GM19397 (cell line): ENCODE measurements around the gene SFXN5.
A peak's percentile ranks its signal among the peaks of the same experiment; 100 is the strongest.

Experiments
- ATAC-seq: cut with Tn5 transposase; IDR thresholded peaks from one replicate; pipeline ENCODE4 v1.9.1; 2021; ENCODE audit warnings: mild to moderate bottlenecking, moderate library complexity; ENCODE audit not compliant: unreplicated experiment

SFXN5 gene

DNA sequence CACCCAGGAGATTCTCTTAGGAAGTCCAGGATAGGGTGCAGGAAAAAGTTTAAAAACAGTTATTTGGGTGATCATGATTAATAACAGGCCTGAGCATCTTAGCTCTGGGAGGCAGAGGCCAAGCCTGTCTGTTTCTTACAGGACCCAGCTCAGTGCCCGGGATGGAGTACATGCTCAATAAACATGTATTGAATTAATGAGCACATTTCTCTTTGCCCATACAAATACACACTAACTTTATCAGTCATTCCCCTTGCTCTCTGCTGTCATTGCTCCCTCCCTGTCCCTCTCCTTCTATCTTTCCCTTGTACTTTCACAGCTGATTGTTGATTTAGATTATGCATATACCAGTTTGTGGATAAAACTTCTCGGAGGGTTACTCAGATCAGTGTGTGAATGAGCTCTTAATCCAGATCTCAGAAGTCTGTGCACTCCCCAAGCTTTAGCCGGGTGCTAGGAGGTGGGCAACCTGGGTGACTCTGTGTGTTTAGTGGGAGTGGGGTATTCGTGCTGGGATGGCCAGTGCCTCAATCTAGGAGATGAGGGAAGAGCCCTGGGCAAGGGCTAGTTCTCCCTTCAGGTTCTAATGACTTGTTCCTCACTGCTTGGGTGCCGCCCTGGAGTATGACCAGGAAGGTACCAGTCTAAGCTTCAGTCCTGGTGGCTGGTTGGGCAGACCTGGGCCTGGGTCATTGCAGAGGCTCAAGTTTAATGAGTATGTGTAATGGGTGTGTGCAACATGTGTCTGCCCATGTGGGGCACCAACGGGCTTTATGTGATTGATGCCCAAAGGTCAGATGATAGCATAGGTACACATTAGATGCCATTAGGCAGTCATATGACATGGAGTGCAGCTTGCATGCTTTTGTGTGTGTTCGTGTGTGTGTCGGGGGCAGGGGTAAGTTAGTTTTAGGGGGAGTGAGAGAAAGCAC is 143.6 kb downstream of the SFXN5 start:
- no peak for ATAC-seq

DNA sequence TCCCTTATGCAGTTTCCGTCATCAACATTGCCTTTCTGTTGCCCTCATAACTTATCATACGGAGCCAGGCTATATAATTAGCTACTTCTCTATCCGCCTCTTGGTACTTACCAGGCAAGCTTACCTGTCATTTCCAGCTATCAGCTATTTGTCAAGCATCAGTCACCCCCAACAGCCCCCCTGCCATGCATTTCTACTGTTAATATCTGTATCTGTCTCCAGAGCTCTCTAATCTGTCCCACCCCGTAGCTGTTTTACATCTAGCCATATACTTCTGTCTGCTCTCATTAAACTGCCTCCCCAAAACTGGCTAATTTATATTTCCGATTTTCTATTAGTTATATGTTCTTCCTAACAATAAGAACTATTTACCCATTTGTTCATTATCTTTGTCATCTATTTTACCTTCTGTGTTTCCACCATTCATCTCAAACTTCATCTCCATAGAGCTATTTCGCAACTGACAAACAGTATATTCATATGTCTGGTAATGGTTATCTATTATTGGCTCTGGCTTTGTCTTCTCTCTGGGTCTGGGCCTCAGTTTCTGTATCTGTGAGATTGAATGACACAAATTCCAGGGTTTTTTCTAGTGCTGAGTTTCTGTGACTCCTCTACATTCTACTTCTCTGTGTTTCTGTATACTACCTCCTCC is 144.6 kb downstream of the SFXN5 start:
- no peak for ATAC-seq

GRCh38 chr2:72926368-72926767 is 145.1 kb downstream of the SFXN5 start:
- ATAC-seq: no peak

GRCh38 chr2:72925328-72925943 is 146.1 kb downstream of the SFXN5 start:
- ATAC-seq: no peak

- ATAC-seq: no peak
Measured at GRCh38 chr2:72924353-72925240, 146.9 kb downstream of the SFXN5 start.

DNA sequence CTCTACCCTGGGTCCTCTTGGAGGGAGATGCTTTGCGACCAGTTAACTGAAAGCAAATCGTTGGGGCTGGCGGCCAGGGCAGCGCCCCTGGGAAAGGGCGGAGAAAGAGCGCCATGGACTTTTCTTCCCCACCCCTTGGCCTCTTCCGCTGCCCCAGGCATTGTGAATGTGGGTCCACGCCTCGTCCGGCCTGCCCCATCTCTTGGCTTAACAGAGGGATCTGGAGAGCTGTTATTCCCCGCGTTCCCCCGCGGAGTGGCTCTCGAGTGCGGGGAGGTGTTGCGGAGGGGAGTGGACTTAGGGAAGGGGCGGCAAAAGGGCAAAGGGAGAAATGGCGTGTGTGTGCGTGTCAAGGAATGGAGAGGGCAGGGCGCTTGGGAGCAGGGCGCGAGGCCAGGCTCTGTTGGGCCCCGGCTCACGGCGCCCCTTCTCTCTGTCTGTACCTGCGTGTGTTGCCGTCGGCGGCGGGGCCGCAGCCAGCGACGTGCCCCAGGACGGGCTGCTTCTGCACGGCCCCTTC is 147.6 kb downstream of the SFXN5 start:
- no peak for ATAC-seq

GRCh38 chr2:72921853-72922252 is 149.7 kb downstream of the SFXN5 start:
- no peak for ATAC-seq

GRCh38 chr2:72921088-72921851 is 150.2 kb downstream of the SFXN5 start:
- ATAC-seq: no peak

DNA sequence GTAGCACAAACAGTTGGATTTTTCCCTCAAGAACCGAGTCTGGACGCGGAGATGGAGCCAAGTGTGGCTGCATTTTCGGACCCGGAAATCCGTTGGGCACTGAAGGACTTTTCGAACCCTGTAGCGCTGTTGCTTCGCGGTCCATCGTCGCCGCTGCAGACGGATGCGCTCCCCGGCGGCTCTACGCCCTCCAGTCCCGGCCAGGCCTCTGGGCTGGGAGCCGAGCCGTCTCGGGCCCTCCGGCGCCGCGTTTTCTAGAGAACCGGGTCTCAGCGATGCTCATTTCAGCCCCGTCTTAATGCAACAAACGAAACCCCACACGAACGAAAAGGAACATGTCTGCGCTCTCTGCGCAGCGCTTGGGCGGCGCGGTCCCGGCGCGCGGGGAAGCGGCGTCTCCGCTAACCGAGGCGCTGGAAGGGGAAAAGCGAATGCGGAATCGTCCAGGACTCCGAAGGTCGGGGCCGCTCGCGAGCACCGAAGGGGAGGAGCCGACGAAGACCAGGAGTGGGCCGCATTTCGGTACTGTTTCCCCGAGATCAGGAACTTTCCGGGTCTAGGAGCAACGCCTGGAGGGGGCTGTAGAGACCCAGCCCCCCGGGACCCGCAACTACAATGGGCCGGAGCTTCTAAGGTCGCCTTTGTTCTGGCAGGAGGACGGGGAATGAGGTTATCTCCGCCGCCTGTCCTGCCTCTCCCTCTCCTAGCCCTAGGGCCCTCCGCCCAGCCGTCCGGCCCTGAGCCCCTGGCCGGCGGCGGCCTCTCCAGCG is 151.0 kb downstream of the SFXN5 start:
- no peak for ATAC-seq

DNA sequence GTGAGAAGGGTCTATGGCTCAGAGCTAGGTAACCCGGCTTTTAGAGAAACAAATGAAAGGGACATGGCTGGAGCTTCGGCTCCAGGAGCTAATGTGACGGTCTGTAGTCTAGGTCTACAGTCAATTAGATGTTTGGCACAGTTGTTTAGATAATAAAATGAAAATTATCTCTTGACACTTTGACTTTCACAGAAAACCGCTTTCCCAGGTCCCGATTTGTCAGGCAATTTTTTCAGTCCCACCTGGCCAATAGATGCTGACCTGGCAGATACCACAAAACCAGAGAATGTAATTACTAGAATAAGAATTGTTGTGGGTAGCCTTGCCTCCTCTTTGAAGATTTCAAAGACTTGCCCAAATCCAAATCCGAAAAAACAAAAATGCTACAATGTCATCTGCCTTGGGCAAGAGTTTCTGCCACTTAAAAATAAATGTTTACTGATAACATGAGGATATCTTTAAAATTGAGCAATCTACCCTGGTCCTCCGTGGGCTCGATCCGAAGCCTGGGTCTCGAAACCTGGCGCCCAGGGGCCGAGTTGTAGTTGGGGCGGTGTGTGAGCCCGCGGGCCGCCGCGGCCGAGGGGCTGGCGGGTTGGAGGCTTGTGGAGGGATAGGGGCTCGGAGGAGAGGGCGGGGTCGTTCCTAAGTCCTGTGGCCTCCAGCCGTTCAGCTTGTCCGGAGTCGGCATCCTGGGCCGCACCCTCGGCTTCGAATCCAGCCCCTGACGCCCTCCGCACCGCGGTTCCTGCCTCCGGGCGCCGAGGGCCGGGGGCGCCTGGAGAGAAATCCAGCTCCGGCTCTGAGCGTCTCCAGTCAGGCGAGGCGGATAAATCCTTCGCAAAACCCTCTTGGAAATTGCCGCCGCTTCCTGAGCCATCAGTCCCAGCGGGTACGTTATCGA is 151.8 kb downstream of the SFXN5 start:
- ATAC-seq: no peak

GRCh38 chr2:72917877-72918553 is 153.5 kb downstream of the SFXN5 start:
- ATAC-seq: no peak

DNA sequence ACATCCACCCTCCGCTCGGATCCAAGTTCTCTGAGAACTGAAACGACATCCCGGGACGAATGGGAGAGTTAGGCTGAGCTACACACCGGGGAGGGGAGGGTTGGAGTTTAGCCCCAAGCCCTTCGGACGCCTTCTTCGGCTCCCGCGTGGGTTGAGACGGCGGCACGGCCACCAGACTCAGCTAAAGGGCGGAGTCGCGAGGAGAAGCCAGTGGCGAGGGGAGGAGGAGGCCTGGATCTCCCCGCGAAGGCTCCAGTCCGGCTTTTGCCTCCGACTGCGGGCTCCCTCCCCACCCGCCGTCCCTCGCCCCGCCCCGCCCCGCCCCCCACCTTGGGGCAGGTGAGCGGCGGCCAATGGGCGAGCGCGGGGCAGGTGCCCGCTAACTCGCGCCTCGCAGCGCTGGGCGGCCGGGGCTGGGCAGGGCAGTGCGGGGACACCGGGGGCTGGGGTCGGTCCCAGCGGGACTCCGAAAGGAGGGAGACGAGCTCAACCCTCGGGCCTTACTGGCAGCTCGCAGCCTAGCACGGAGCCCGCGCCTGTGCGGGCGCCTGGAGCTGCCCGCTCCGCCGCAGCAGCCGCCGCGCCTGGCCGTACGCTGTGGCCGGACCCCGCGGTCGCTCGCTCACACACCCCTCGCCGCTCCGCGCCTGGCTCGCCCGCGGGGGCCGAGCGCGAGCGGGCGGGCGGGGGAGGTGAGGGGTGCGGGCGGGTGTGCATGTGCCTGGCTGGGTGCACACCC is 154.2 kb downstream of the SFXN5 start, which contains the start of gene EMX1:
Gene EMX1, plus strand, starts transcription at position 382 of the 739 bp plus-strand sequence. Its CDS starts 334 bp downstream, at position 716.
- ATAC-seq: peak; percentile 43

GRCh38 chr2:72916743-72917137 is 154.8 kb downstream of the SFXN5 start:
- peak; percentile 0 for ATAC-seq

- peak; percentile 57 for ATAC-seq
Measured at GRCh38 chr2:72915907-72916742, 155.4 kb downstream of the SFXN5 start.

DNA sequence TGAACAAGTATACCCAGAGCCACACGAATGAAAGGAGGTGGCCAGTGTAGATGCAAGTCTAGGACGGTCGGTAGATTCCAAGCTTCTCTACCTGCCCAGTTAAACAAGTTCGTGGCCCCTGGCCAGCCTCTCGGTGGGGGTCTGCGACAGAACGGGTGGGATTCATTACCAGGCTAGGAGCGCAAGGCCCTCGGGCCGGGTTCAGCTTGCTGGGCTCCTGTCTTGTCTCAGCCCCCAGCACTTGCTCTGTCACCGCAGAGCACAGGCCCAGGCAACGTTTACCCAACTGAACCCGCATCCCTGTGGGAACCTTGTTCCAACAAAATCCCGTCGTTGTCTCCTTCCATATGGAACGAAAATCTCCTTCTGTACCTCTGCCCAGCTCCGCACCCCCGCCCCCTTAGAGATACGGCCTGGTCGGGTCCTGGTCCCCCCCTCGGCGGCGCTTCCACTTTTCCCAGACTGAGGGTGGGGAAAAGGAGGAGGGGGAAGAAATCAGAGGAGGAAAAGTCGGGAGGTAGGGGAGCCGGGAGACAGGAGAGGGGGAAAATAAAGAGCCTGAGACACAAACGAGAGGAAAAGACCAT is 156.1 kb downstream of the SFXN5 start:
- no peak for ATAC-seq
